Stimulated activated CD4-positive, alpha-beta T cell treated with anti-CD3 and anti-CD28 coated beads, Interleukin-12 subunit alpha, Interleukin-12 subunit beta, amount 100 ng/mL, for 48 hours (primary cell): ENCODE results near the gene VRK3.
"Not testable (repeated sequence)": the region's sequence is repeated elsewhere in the genome, so short reads cannot be mapped to it uniquely, and the experiment has no call there.

Experiments
- DNase-seq, 3 donors: peaks; one replicate each; pipeline ENCODE4 v3.0.0-alpha.2; 2020; ENCODE audit warnings: low read depth in 2 of 3, low spot score in 1 of 3

The VRK3 gene

GRCh38 chr19:49988433-49988832, 36.7 kb downstream of the VRK3 start:
- DNase-seq = peak in 2 of 3 donors; percentile 10 to 23

GRCh38 chr19:49988007-49988406, 37.2 kb downstream of the VRK3 start:
- DNase-seq = no peak

GRCh38 chr19:49987159-49987698, 37.9 kb downstream of the VRK3 start:
- peak; percentile 66 to 78 (median 77) for DNase-seq

- no peak for DNase-seq
These were observed 38.8 kb downstream of the VRK3 start for GRCh38 chr19:49986354-49986753.

GRCh38 chr19:49985871-49986270, 39.3 kb downstream of the VRK3 start:
- DNase-seq = no peak

GRCh38 chr19:49984491-49984890, 40.7 kb downstream of the VRK3 start:
- no peak for DNase-seq

GRCh38 chr19:49983645-49984229, 41.4 kb downstream of the VRK3 start:
- peak; percentile 59 to 85 (median 74) for DNase-seq

GRCh38 chr19:49981603-49982593, 43.3 kb downstream of the VRK3 start:
- no peak for DNase-seq

- DNase-seq = no peak
These were observed 46.8 kb downstream of the VRK3 start for GRCh38 chr19:49978324-49978723.

GRCh38 chr19:49977881-49978280, 47.3 kb downstream of the VRK3 start:
- no peak for DNase-seq

GRCh38 chr19:49977076-49977475, 48.1 kb downstream of the VRK3 start:
- DNase-seq = no peak

- DNase-seq = no peak
These were observed 48.7 kb downstream of the VRK3 start for GRCh38 chr19:49976496-49976895.

GRCh38 chr19:49975051-49975450, 50.1 kb downstream of the VRK3 start:
- DNase-seq = no peak

- no peak for DNase-seq
These were observed 51.2 kb downstream of the VRK3 start for GRCh38 chr19:49973987-49974386.

GRCh38 chr19:49972841-49973240, 52.3 kb downstream of the VRK3 start:
- no peak for DNase-seq

GRCh38 chr19:49971991-49972411, 53.2 kb downstream of the VRK3 start:
- no peak for DNase-seq

GRCh38 chr19:49969355-49969754, 55.8 kb downstream of the VRK3 start:
- not testable (repeated sequence) for DNase-seq

- DNase-seq = no peak
These were observed 56.8 kb downstream of the VRK3 start for GRCh38 chr19:49968279-49968922.

- DNase-seq = not testable (repeated sequence)
These were observed 64.2 kb downstream of the VRK3 start, which contains the start of gene SIGLEC11 for GRCh38 chr19:49960980-49961379. TSS of gene SIGLEC11 (minus strand) at chr19:49961172. CDS start at chr19:49961081, 91 bp downstream.

- not testable (repeated sequence) for DNase-seq
These were observed 65.3 kb downstream of the VRK3 start for GRCh38 chr19:49959892-49960291.

GRCh38 chr19:49958596-49958995, 66.6 kb downstream of the VRK3 start:
- DNase-seq = not testable (repeated sequence)
